Measurements from ENCODE around the gene SKI. TPM values are rescaled to one million over a fixed set of nuclear protein-coding genes. Genes with fewer than 3 reads are reported as not detected.

The SKI gene
- total RNA-seq, 1 donor from 2014 or later: 66.2 TPM

DNA sequence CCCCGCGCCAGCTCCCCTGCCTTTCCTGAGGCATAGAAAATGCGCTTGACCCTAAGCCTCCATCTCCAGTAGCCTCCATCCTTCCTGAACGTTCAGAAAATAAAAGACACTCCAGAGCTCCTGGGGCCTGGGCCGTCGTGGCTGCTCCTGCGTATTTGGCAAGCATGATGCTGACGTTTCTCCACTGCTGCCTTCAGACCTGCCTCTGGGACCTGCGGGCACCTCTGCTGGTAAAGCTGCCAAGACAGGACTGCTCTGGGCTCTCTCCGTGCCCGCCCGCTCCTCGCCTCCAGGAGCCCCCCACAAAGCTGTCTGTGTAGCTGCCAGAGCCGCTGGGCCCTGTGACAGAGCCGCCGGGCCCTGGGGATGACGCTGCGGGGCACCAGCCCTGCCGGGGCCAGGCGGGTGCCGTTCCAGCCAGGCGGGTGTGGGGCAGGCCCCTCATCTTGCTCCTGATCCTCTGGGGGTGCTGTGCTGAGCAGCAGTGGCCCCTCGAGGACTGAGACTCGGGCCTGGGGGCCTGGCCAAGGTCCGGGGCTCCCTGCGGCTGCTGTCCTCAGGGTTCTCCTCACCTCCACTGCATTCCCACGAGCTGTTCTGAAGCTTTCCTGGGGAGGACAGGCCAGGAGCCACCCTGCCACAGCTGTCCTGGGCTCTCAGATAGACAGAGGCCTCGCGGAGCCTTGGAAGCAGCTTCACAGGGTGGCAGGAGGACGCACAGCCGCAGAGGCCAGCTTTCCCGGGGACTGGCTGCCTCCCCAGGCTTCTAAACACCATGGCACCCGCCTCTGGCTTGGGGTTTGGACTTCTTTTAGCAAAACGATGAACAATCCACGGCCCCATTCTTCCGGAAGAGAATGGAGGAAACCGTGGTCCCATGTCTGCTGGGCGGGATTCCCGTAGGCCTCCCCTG is 115.2 kb downstream of the SKI start:
- no peak overlapping the region for H2AFZ ChIP-seq (ENCODE audit: low read depth, low read length)
- H3K36me3 ChIP-seq (ENCODE audit: insufficient read depth, low read length): no peaks in the 10 kb centered on the region
- no peaks in the 10 kb centered on the region for H4K20me1 ChIP-seq (ENCODE audit: insufficient read depth, low read length)
- Mint-ChIP-seq H3K4me1 (ENCODE audit: low read depth, unreplicated experiment) (no peaks in the 10 kb centered on the region), H3K27me3 (ENCODE audit: low read depth, unreplicated experiment) (peaks cover 20% of the 10 kb centered on the region), H3K9me3 (ENCODE audit: unreplicated experiment) (no peaks in the 10 kb centered on the region), H3K27ac (ENCODE audit: unreplicated experiment) (no peak overlapping the region), H3K4me3 (ENCODE audit: unreplicated experiment) (no peak overlapping the region), H3K36me3 (ENCODE audit: low read depth, unreplicated experiment) (peaks cover under 1% of the 10 kb centered on the region)
- no peak overlapping the region for H3K4me2 ChIP-seq (ENCODE audit: low read length)
- H3K9me3 ChIP-seq (ENCODE audit: insufficient read depth, low read depth, low read length): no peaks in the 10 kb centered on the region
- TF ChIP-seq EZH2 (IDR thresholded peaks at IDR 0.05; ENCODE audit: insufficient read depth, low read length): no peak
- TF ChIP-seq, protein P1, sequence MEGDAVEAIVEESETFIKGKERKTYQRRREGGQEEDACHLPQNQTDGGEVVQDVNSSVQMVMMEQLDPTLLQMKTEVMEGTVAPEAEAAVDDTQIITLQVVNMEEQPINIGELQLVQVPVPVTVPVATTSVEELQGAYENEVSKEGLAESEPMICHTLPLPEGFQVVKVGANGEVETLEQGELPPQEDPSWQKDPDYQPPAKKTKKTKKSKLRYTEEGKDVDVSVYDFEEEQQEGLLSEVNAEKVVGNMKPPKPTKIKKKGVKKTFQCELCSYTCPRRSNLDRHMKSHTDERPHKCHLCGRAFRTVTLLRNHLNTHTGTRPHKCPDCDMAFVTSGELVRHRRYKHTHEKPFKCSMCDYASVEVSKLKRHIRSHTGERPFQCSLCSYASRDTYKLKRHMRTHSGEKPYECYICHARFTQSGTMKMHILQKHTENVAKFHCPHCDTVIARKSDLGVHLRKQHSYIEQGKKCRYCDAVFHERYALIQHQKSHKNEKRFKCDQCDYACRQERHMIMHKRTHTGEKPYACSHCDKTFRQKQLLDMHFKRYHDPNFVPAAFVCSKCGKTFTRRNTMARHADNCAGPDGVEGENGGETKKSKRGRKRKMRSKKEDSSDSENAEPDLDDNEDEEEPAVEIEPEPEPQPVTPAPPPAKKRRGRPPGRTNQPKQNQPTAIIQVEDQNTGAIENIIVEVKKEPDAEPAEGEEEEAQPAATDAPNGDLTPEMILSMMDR (IDR thresholded peaks at IDR 0.05; ENCODE audit: insufficient read depth, low read depth, low read length): no peak
- H3K27me3 ChIP-seq (ENCODE audit: insufficient read depth, low read length): no peaks in the 10 kb centered on the region
- H3K4me3 ChIP-seq (ENCODE audit: insufficient read depth, low read depth, low read length): no peak overlapping the region
- H3K79me2 ChIP-seq (ENCODE audit: insufficient read depth, low read length): no peaks in the 10 kb centered on the region
- H3K9ac ChIP-seq (ENCODE audit: low read length): no peak overlapping the region
- FAIRE-seq (no peak), DNase-seq (ENCODE audit: low read depth) (no peak)
- H3K27ac ChIP-seq (ENCODE audit: low read depth, low read length): no peak overlapping the region
- H3K4me1 ChIP-seq (ENCODE audit: insufficient read depth, low read length): no peaks in the 10 kb centered on the region

DNA sequence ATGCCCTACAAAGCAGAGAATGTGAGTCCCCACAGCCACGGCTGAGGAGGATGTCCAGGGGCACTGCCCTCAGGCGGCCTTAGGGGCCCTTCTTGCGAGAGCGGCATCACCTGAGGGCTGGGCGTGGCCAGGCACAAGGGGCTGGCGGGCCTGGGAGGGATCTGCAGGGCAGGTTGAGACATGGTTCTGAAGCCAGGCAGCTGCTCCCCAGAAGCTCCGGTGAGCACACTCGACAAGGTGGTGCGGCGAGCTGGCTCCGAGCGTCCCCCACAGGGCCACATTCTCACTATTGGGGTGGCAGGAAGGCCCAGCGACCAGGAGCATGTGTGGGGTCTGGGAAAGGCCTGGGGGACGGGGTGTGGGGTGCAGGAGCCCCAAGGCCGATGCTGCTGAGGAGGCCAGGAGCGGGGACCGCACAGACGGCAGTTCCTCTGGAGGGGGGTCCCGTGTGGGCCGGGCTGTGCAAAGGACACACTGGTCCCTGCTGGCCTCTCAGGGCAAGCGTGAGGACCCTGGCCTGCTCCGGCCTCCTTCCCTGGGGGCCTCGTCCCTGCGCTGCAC is 116.1 kb downstream of the SKI start:
- no peaks in the 10 kb centered on the region for H3K4me1 ChIP-seq (ENCODE audit: insufficient read depth, low read length)
- H3K4me2 ChIP-seq (ENCODE audit: low read length): no peak overlapping the region
- H3K36me3 ChIP-seq (ENCODE audit: insufficient read depth, low read length): no peaks in the 10 kb centered on the region
- Mint-ChIP-seq H3K4me1 (ENCODE audit: low read depth, unreplicated experiment) (no peaks in the 10 kb centered on the region), H3K27me3 (ENCODE audit: low read depth, unreplicated experiment) (peaks cover 20% of the 10 kb centered on the region), H3K4me3 (ENCODE audit: unreplicated experiment) (no peak overlapping the region), H3K36me3 (ENCODE audit: low read depth, unreplicated experiment) (no peaks in the 10 kb centered on the region), H3K9me3 (ENCODE audit: unreplicated experiment) (no peaks in the 10 kb centered on the region), H3K27ac (ENCODE audit: unreplicated experiment) (no peak overlapping the region)
- no peaks in the 10 kb centered on the region for H3K27me3 ChIP-seq (ENCODE audit: insufficient read depth, low read length)
- no peaks in the 10 kb centered on the region for H3K9me3 ChIP-seq (ENCODE audit: insufficient read depth, low read depth, low read length)
- no peak overlapping the region for H3K4me3 ChIP-seq (ENCODE audit: insufficient read depth, low read depth, low read length)
- H4K20me1 ChIP-seq (ENCODE audit: insufficient read depth, low read length): no peaks in the 10 kb centered on the region
- no peaks in the 10 kb centered on the region for H3K79me2 ChIP-seq (ENCODE audit: insufficient read depth, low read length)
- H3K27ac ChIP-seq (ENCODE audit: low read depth, low read length): no peak overlapping the region
- TF ChIP-seq, protein P1 (IDR thresholded peaks at IDR 0.05; ENCODE audit: insufficient read depth, low read depth, low read length): no peak
- no peak for TF ChIP-seq EZH2 (IDR thresholded peaks at IDR 0.05; ENCODE audit: insufficient read depth, low read length)
- H3K9ac ChIP-seq (ENCODE audit: low read length): no peak overlapping the region
- FAIRE-seq (no peak), DNase-seq (ENCODE audit: low read depth) (no peak)
- no peak overlapping the region for H2AFZ ChIP-seq (ENCODE audit: low read depth, low read length)

Measured in astrocyte (in vitro differentiated cells and primary cell).